ENCODE results near the gene ANKK1.

The ANKK1 gene

DNA sequence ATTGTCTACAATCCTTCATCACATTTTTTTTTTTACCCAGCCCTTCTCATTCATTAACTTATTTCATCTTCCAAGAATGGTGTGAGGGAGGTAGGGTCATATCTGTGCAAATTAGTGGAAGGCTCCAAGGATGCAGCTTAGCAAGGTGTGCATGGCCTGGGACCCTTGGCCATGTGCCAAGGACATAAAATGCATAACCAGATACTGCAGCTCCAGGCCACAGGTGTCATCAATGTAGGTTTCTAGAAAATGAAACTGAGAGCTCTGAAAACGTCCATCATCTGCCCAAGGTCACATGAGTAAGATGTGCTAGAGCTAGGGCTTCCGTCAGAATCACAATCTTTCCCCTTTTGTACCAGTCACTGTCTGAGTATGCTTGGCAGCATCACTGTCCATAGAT, 29.8 kb downstream of the ANKK1 start:
- no peak overlapping the region for H3K27ac ChIP-seq (ENCODE audit: poor library complexity, severe bottlenecking)
- H3K4me1 ChIP-seq (ENCODE audit: insufficient read depth, poor library complexity, severe bottlenecking), result no peaks in the 10 kb centered on the region
- H3K4me3 ChIP-seq (ENCODE audit: severe bottlenecking), result no peak overlapping the region
- no peak for ATAC-seq (ENCODE audit: low read depth)
- H3K36me3 ChIP-seq (ENCODE audit: low read depth), result no peaks in the 10 kb centered on the region
- H3K9me3 ChIP-seq (ENCODE audit: severe bottlenecking), result no peaks in the 10 kb centered on the region
- no peaks in the 10 kb centered on the region for H3K27me3 ChIP-seq (ENCODE audit: insufficient read depth, poor library complexity, severe bottlenecking)
- TF ChIP-seq, protein P1, sequence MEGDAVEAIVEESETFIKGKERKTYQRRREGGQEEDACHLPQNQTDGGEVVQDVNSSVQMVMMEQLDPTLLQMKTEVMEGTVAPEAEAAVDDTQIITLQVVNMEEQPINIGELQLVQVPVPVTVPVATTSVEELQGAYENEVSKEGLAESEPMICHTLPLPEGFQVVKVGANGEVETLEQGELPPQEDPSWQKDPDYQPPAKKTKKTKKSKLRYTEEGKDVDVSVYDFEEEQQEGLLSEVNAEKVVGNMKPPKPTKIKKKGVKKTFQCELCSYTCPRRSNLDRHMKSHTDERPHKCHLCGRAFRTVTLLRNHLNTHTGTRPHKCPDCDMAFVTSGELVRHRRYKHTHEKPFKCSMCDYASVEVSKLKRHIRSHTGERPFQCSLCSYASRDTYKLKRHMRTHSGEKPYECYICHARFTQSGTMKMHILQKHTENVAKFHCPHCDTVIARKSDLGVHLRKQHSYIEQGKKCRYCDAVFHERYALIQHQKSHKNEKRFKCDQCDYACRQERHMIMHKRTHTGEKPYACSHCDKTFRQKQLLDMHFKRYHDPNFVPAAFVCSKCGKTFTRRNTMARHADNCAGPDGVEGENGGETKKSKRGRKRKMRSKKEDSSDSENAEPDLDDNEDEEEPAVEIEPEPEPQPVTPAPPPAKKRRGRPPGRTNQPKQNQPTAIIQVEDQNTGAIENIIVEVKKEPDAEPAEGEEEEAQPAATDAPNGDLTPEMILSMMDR (IDR thresholded peaks at IDR 0.05; ENCODE audit: poor library complexity, severe bottlenecking), result no peak
- no peak for DNase-seq (ENCODE audit: low spot score)

DNA sequence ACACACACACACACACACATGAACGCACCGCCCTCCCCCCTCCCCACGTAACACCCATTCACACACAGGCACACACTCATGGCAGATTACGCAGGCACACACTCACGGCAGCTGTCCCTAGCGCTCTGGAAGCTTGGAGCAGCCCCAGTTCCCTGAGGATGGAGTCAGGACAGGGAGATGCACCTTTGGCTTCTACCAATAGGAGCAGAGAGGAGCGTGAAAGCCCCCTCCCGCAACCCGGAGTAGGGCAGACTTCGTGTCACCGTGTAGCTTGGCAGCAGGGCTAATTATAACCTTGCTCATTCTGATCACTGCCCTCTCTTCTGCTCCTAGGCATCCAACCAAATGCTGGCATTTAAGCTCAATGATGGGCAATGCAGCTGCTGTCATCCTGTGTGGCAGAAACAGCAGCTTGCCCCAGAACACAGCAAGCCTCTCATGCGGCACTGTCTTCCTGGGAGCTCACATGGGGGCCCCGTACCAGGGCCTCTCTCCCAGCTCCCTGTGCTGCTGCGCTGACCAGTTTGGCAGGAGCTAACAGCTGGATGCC, 31.9 kb downstream of the ANKK1 start:
- ATAC-seq (ENCODE audit: low read depth), result no peak
- DNase-seq (ENCODE audit: low spot score), result no peak
- H3K36me3 ChIP-seq (ENCODE audit: low read depth), result no peaks in the 10 kb centered on the region

DNA sequence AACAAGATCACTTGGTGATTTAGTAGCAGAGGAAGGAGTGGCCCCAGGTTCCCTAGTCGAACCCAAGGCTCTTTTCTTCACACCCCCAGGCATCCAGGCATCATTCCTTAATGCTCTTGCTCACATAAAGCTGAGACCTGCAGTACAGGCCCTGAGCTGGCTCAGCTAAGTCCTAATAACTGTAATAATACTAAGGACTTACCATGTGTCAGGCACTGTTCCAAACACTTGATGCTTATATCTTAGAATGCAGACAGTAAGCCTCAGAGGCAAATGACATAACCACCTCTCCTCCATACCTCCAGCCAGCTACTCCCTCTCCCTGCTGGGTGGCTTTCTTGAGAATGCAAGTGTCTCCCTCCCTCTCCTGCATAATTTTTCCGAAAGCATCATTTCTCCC, 33.2 kb downstream of the ANKK1 start:
- Histone ChIP-seq H3K9me3 (ENCODE audit: severe bottlenecking) (no peaks in the 10 kb centered on the region), H3K27me3 (ENCODE audit: insufficient read depth, poor library complexity, severe bottlenecking) (no peaks in the 10 kb centered on the region), H3K4me3 (ENCODE audit: severe bottlenecking) (no peak overlapping the region), H3K27ac (ENCODE audit: poor library complexity, severe bottlenecking) (no peak overlapping the region), H3K4me1 (ENCODE audit: insufficient read depth, poor library complexity, severe bottlenecking) (no peaks in the 10 kb centered on the region), H3K36me3 (ENCODE audit: low read depth) (no peaks in the 10 kb centered on the region)
- no peak for DNase-seq (ENCODE audit: low spot score)
- ATAC-seq (ENCODE audit: low read depth), result no peak
- TF ChIP-seq, protein P1 (IDR thresholded peaks at IDR 0.05; ENCODE audit: poor library complexity, severe bottlenecking), result no peak

More for the DNA sequence above, 31.9 kb downstream of the ANKK1 start:
- Histone ChIP-seq H3K27me3 (ENCODE audit: insufficient read depth, poor library complexity, severe bottlenecking) (no peaks in the 10 kb centered on the region), H3K4me3 (ENCODE audit: severe bottlenecking) (no peak overlapping the region), H3K27ac (ENCODE audit: poor library complexity, severe bottlenecking) (no peak overlapping the region), H3K9me3 (ENCODE audit: severe bottlenecking) (no peaks in the 10 kb centered on the region), H3K4me1 (ENCODE audit: insufficient read depth, poor library complexity, severe bottlenecking) (no peaks in the 10 kb centered on the region)
- TF ChIP-seq, protein P1 (IDR thresholded peaks at IDR 0.05; ENCODE audit: poor library complexity, severe bottlenecking), result no peak

DNA sequence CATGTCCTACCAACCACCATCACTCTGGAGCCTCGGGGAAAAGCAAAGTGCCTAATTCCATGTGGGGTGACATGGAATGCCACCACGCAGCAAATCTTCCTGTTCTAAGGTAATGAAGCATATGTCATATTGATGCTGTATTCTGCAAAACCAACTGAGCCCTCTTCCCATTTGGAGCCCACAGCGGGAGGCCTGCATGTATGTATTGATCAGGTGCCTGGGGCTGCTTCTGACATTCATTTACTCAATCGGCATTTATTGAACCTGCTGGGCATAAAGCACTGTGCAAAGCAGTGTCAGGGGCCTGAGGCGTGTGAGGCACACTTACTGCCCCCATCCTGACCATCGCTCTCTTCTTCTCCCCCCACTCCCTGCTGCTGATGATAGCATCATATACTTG, 39.1 kb downstream of the ANKK1 start:
- TF ChIP-seq, protein P1 (IDR thresholded peaks at IDR 0.05; ENCODE audit: poor library complexity, severe bottlenecking), result no peak
- no peak for ATAC-seq (ENCODE audit: low read depth)

DNA sequence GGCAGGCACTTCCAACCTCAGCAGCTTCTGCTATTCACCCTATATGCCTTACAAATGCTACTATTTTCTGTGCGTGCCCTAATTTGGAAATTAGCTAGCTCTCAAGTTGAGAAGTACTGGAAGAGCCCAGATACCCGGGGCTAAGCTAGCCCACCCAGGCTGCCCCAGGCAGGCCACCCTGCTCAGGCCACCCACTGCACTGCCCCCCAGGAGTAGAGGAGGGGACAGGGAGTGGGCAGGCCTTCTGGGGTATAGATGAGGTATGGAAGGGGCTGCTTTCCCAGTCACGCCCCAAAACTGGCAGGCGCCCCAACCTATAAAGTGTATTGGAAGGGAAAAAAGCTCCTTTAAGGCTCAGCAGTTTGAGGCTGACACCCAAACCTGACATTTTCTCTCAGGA, 44.2 kb downstream of the ANKK1 start:
- no peaks in the 10 kb centered on the region for H3K36me3 ChIP-seq (ENCODE audit: low read depth)
- DNase-seq (ENCODE audit: low spot score) (no peak), ATAC-seq (ENCODE audit: low read depth) (no peak)
- TF ChIP-seq, protein P1 (IDR thresholded peaks at IDR 0.05; ENCODE audit: poor library complexity, severe bottlenecking), result no peak
- H3K4me1 ChIP-seq (ENCODE audit: insufficient read depth, poor library complexity, severe bottlenecking), result peaks cover 7% of the 10 kb centered on the region
- H3K9me3 ChIP-seq (ENCODE audit: severe bottlenecking), result no peaks in the 10 kb centered on the region
- H3K27ac ChIP-seq (ENCODE audit: poor library complexity, severe bottlenecking), result no peak overlapping the region
- H3K27me3 ChIP-seq (ENCODE audit: insufficient read depth, poor library complexity, severe bottlenecking), result no peaks in the 10 kb centered on the region
- no peak overlapping the region for H3K4me3 ChIP-seq (ENCODE audit: severe bottlenecking)

More for the DNA sequence above, 39.1 kb downstream of the ANKK1 start:
- no peaks in the 10 kb centered on the region for H3K36me3 ChIP-seq (ENCODE audit: low read depth)
- H3K4me3 ChIP-seq (ENCODE audit: severe bottlenecking), result no peak overlapping the region
- H3K4me1 ChIP-seq (ENCODE audit: insufficient read depth, poor library complexity, severe bottlenecking), result peaks cover 7% of the 10 kb centered on the region
- DNase-seq (ENCODE audit: low spot score), result no peak
- no peaks in the 10 kb centered on the region for H3K27me3 ChIP-seq (ENCODE audit: insufficient read depth, poor library complexity, severe bottlenecking)
- H3K27ac ChIP-seq (ENCODE audit: poor library complexity, severe bottlenecking), result no peak overlapping the region
- no peaks in the 10 kb centered on the region for H3K9me3 ChIP-seq (ENCODE audit: severe bottlenecking)

Measured in RWPE2 (cell line).